ENCODE data around the gene SDK1. TPM values are rescaled to one million over a fixed set of nuclear protein-coding genes. Genes with fewer than 3 reads are reported as not detected.

Gene SDK1
- total and polyA plus RNA-seq, 2 of the 8 experiments (the other 6 are each of a cell fraction or from before 2014, with no cell fraction given) = 3.3 to 7.2 TPM

DNA sequence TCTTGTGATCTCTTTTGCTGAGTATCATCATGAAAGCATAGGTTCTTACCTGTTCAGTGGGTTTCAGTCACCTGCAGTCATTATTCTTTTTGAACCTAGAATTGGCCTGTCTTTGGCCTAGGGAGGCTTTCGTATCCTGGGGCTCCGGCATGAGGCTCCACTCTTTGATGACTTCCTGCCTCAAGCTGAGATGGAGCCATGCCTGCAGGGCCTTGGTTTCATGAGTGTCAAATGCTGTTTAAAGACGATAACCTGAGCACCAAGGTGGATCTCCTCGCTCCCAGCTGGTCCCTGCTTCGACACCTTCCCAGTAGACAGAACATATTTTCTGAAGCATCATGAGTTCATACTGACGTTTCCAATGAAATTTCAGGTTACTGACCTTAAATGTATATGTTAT lies 783.2 kb downstream of the SDK1 start:
- no peaks in the 10 kb centered on the region; the same call in 1 of the 2 replicates for H3K23me2 ChIP-seq (ENCODE audit: low read depth, low read length)
- H4K20me1 ChIP-seq (replicated peaks in 1 of 2; ENCODE audit: control insufficient read depth in 1 of 2, insufficient read depth in 2 of 2, low read length in 2 of 2) = no peaks in the 10 kb centered on the region
- no peak overlapping the region for H2AK5ac ChIP-seq (ENCODE audit: low read depth, low read length)
- H3K79me2 ChIP-seq (ENCODE audit: control insufficient read depth in 1 of 2, insufficient read depth in 2 of 2, low read length in 2 of 2) = no peaks in the 10 kb centered on the region
- no peak overlapping the region for H2BK20ac ChIP-seq (ENCODE audit: low read length)
- FAIRE-seq (no peak), DNase-seq (ENCODE audit: low read depth in 1 of 2, low spot score in 2 of 2) (no peak)
- no peak overlapping the region for H4K8ac ChIP-seq (ENCODE audit: extremely low read depth, insufficient read depth, low read length)
- H3K9ac ChIP-seq (replicated peaks in 1 of 4; ENCODE audit: extremely low read depth in 1 of 4, low read depth in 3 of 4, low read length in 3 of 4) = no peak overlapping the region
- peaks cover 0 to 3% of the 10 kb centered on the region in 2 experiments; a peak in 1 of 4 replicates for H3K9me3 ChIP-seq (ENCODE audit: insufficient read depth in 2 of 2, low read depth in 1 of 2, low read length in 1 of 2)
- H3K27me3 ChIP-seq (replicated peaks in 1 of 4; ENCODE audit: control insufficient read depth in 3 of 4, extremely low read depth in 1 of 4, insufficient read depth in 3 of 4, low read length in 3 of 4) = no peaks in the 10 kb centered on the region
- no peaks in the 10 kb centered on the region; a peak in 1 of 7 replicates for H3K4me1 ChIP-seq (replicated peaks in 1 of 4; ENCODE audit: control insufficient read depth in 3 of 4, insufficient read depth in 4 of 4, low read length in 3 of 4)
- no peak overlapping the region for H2AFZ ChIP-seq (ENCODE audit: low read length)
- no peak overlapping the region for H3K4me2 ChIP-seq (ENCODE audit: insufficient read depth in 1 of 2, low read depth in 2 of 2, low read length in 2 of 2)
- H3K23ac ChIP-seq (ENCODE audit: insufficient read length) = no peak overlapping the region
- ChIA-PET CTCF (ENCODE audit: partially characterized antibody) (no interaction called here), POLR2A (ENCODE audit: partially characterized antibody) (no interaction called here)
- H3K27ac ChIP-seq (ENCODE audit: low read depth, low read length) = no peak overlapping the region
- H2BK5ac ChIP-seq (ENCODE audit: low read depth, low read length) = no peak overlapping the region
- H4K5ac ChIP-seq (ENCODE audit: insufficient read length, low read depth, low read length) = no peak overlapping the region
- TF ChIP-seq SIRT6 (IDR thresholded peaks at IDR 0.05; ENCODE audit: low read length) (no peak), SRF (IDR thresholded peaks at IDR 0.05; ENCODE audit: low read depth, low read length) (no peak), SP4 (IDR thresholded peaks at IDR 0.05; ENCODE audit: low read length) (no peak), KDM1A (IDR thresholded peaks at IDR 0.05; ENCODE audit: borderline replicate concordance, low read length) (no peak), YY1 (IDR thresholded peaks at IDR 0.05; ENCODE audit: low read depth, low read length) (no peak), RBBP5 (IDR thresholded peaks at IDR 0.05; ENCODE audit: borderline replicate concordance, low read depth, low read length) (no peak), RNF2 (IDR thresholded peaks at IDR 0.05; ENCODE audit: borderline replicate concordance, low read depth, low read length, missing control alignments, poor library complexity, severe bottlenecking) (no peak), POLR2A (IDR thresholded peaks at IDR 0.05; ENCODE audit: control extremely low read depth in 1 of 2, low read depth in 2 of 2, low read length in 2 of 2) (no peak), GTF2F1 (IDR thresholded peaks at IDR 0.05; ENCODE audit: borderline replicate concordance, low read depth, low read length) (no peak), JUND (IDR thresholded peaks at IDR 0.05; ENCODE audit: low read length) (no peak), HDAC6 (IDR thresholded peaks at IDR 0.05; ENCODE audit: low read depth, low read length) (no peak), POU5F1 (IDR thresholded peaks at IDR 0.05; ENCODE audit: low read depth, low read length) (no peak), GABPA (IDR thresholded peaks at IDR 0.05; ENCODE audit: borderline replicate concordance, insufficient read depth, low read length) (no peak), KDM5A (IDR thresholded peaks at IDR 0.05; ENCODE audit: low read length) (no peak), TAF1 (IDR thresholded peaks at IDR 0.05; ENCODE audit: low read depth, low read length) (no peak), CEBPB (IDR thresholded peaks at IDR 0.05; ENCODE audit: low read depth, low read length) (no peak), ZNF274 (IDR thresholded peaks at IDR 0.05; ENCODE audit: borderline replicate concordance, extremely low read depth, low read length) (no peak)
- H3K79me1 ChIP-seq (ENCODE audit: low read depth, low read length) = no peaks in the 10 kb centered on the region
- no peak overlapping the region for H3K4me3 ChIP-seq (ENCODE audit: extremely low read depth in 1 of 4, insufficient read depth in 2 of 4, low read depth in 3 of 4, low read length in 4 of 4)
- H3K36me3 ChIP-seq (ENCODE audit: control insufficient read depth in 2 of 4, insufficient read depth in 4 of 4, low read length in 3 of 4) = no peaks in the 10 kb centered on the region
- no peak overlapping the region for H3K14ac ChIP-seq (ENCODE audit: insufficient read length)
- H2BK120ac ChIP-seq (replicated peaks; ENCODE audit: low read depth, low read length) = no peak overlapping the region
- 90% methylated on average over 6 of the region's 6 CpGs; no CpG with 5 or more reads in 1 of the 2 experiments for WGBS, 2 experiments (ENCODE audit: extremely low coverage in 1 of 2, insufficient coverage in 1 of 2, insufficient read length in 1 of 2, insufficient replicate concordance in 2 of 2, low coverage in 1 of 2, low lambda C conversion rate in 2 of 2, missing lambda C conversion rate in 1 of 2)
- no peak overlapping the region for H3K18ac ChIP-seq (ENCODE audit: extremely low read depth, low read length)
- H2BK12ac ChIP-seq (ENCODE audit: low read depth, low read length) = no peak overlapping the region
- no peak overlapping the region for H3K4ac ChIP-seq (replicated peaks; ENCODE audit: insufficient read length, low read depth, low read length)
- H2BK15ac ChIP-seq (ENCODE audit: low read length) = no peak overlapping the region
- no peak overlapping the region for H3K56ac ChIP-seq (replicated peaks; ENCODE audit: insufficient read length, low read depth, low read length)
- no peak overlapping the region for H4K91ac ChIP-seq (replicated peaks; ENCODE audit: insufficient read length, low read length)
